Cardiac fibroblast (primary cell): ENCODE results near the gene MARK3.

ENCODE experiments used
- DNase-seq, 2 donors: peaks; one replicate each; pipeline versions ENCODE4 v3.0.0 to v3.0.0-alpha.2; 2010; ENCODE audit warnings: low read depth in 2 of 2
- H3K4me3 ChIP-seq, 2 donors: replicated peaks in 1 of 2; 1 replicate in 1 of 2; 2 replicates in 1 of 2; pipeline ENCODE4 v1.5.1; 2011; ENCODE audit warnings: low read depth in 2 of 2, low read length in 2 of 2, mild to moderate bottlenecking in 2 of 2, moderate library complexity in 1 of 2
- CTCF ChIP-seq: IDR thresholded peaks from one replicate; pipeline ENCODE4 v1.5.1; 2011; ENCODE audit warnings: low read depth, mild to moderate bottlenecking, low read length, inconsistent platforms

Gene MARK3

GRCh38 chr14:103343164-103343879, 41.9 kb upstream of the MARK3 start:
- no peak for DNase-seq
- no peak for TF ChIP-seq CTCF
- no peak overlapping the region for H3K4me3 ChIP-seq

GRCh38 chr14:103343905-103344797, 41.1 kb upstream of the MARK3 start:
- no peak overlapping the region for H3K4me3 ChIP-seq
- TF ChIP-seq CTCF = no peak
- no peak for DNase-seq

- TF ChIP-seq CTCF = no peak
- no peak overlapping the region for H3K4me3 ChIP-seq
- no peak for DNase-seq
Measured at GRCh38 chr14:103346286-103346685, 38.9 kb upstream of the MARK3 start.

- DNase-seq = no peak
- no peak for TF ChIP-seq CTCF
- no peak overlapping the region for H3K4me3 ChIP-seq
Measured at GRCh38 chr14:103347091-103347815, 38.0 kb upstream of the MARK3 start.

- TF ChIP-seq CTCF = no peak
- H3K4me3 ChIP-seq = no peak overlapping the region
- no peak for DNase-seq
Measured at GRCh38 chr14:103348154-103348553, 37.1 kb upstream of the MARK3 start.

GRCh38 chr14:103349982-103350381, 35.2 kb upstream of the MARK3 start:
- no peak for TF ChIP-seq CTCF
- H3K4me3 ChIP-seq = no peak overlapping the region
- DNase-seq = no peak
